A673 (cell line): ENCODE data around the gene RASSF10.

Source experiments
- CTCF ChIP-seq: fragments of 300-800, 200-600 bp; sonication (generic); conservative IDR thresholded peaks from 2 replicates; pipeline ENCODE4 v1.5.1; 2017; ENCODE audit warnings: low read depth, mild to moderate bottlenecking, antibody characterized with exemption, low read length, moderate library complexity, mixed read lengths
- EZH2 ChIP-seq: fragments of 200-600 bp; sonication (generic); IDR thresholded peaks from 2 replicates; pipeline ENCODE4 v1.6.1; 2017; ENCODE audit warnings: borderline replicate concordance, low read depth, mild to moderate bottlenecking, mixed read lengths, antibody characterized with exemption, low read length; ENCODE audit not compliant: poor library complexity, severe bottlenecking

- no peak for TF ChIP-seq CTCF
- no peak for TF ChIP-seq EZH2
Observed at GRCh38 chr11:13007182-13008060, 1.7 kb upstream of the RASSF10 start.
